Measurements from ENCODE around the gene RNF112.

GRCh38 chr17:19369107-19369778, 41.8 kb upstream of the RNF112 start:
- TF ChIP-seq, protein P1, sequence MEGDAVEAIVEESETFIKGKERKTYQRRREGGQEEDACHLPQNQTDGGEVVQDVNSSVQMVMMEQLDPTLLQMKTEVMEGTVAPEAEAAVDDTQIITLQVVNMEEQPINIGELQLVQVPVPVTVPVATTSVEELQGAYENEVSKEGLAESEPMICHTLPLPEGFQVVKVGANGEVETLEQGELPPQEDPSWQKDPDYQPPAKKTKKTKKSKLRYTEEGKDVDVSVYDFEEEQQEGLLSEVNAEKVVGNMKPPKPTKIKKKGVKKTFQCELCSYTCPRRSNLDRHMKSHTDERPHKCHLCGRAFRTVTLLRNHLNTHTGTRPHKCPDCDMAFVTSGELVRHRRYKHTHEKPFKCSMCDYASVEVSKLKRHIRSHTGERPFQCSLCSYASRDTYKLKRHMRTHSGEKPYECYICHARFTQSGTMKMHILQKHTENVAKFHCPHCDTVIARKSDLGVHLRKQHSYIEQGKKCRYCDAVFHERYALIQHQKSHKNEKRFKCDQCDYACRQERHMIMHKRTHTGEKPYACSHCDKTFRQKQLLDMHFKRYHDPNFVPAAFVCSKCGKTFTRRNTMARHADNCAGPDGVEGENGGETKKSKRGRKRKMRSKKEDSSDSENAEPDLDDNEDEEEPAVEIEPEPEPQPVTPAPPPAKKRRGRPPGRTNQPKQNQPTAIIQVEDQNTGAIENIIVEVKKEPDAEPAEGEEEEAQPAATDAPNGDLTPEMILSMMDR (IDR thresholded peaks at IDR 0.05), result no peak
- TF ChIP-seq POLR2AphosphoS5 (IDR thresholded peaks at IDR 0.05), result no peak
